ENCODE data around the gene PEMT. TPM values are rescaled to one million over a fixed set of nuclear protein-coding genes. Genes with fewer than 3 reads are reported as not detected.

The PEMT gene
- total RNA-seq, 4 donors from 2014 or later: 29.9 to 47.5 (median 44.3) TPM

DNA sequence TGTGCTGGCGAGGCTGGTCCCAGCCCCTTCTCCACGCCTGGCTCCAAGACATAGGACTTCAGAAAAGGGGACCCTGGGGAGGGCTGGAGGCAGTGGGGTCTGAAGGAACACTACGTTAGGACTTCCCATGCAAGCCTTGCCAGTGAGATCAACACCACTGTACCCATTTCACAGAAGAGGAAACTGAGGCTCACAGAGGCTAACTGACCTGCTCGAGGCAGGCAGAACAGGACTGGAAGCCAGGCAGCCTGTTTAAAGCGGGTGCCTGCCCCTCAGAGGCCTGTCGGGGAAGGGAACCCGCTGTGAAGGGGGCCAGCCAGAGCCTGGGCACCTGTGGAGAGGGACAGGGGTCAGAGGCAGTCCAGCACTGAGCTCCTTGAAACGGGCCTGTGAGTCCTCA is 32.3 kb downstream of the PEMT start:
- H3K4me3 ChIP-seq (ENCODE audit: low read depth, poor library complexity, severe bottlenecking): no peak overlapping the region
- WGBS, 2 donors: 87 to 89% methylated on average over 8 of the region's 8 CpGs
- TF ChIP-seq, protein P1, sequence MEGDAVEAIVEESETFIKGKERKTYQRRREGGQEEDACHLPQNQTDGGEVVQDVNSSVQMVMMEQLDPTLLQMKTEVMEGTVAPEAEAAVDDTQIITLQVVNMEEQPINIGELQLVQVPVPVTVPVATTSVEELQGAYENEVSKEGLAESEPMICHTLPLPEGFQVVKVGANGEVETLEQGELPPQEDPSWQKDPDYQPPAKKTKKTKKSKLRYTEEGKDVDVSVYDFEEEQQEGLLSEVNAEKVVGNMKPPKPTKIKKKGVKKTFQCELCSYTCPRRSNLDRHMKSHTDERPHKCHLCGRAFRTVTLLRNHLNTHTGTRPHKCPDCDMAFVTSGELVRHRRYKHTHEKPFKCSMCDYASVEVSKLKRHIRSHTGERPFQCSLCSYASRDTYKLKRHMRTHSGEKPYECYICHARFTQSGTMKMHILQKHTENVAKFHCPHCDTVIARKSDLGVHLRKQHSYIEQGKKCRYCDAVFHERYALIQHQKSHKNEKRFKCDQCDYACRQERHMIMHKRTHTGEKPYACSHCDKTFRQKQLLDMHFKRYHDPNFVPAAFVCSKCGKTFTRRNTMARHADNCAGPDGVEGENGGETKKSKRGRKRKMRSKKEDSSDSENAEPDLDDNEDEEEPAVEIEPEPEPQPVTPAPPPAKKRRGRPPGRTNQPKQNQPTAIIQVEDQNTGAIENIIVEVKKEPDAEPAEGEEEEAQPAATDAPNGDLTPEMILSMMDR (IDR thresholded peaks at IDR 0.05): no peak
- no peak for TF ChIP-seq POLR2A (IDR thresholded peaks at IDR 0.05)
- DNase-seq (ENCODE audit: low spot score in 2 of 2): no peak
- intact Hi-C loops (cut with DNase I; ENCODE audit: low total_unique reads): no loop called here

DNA sequence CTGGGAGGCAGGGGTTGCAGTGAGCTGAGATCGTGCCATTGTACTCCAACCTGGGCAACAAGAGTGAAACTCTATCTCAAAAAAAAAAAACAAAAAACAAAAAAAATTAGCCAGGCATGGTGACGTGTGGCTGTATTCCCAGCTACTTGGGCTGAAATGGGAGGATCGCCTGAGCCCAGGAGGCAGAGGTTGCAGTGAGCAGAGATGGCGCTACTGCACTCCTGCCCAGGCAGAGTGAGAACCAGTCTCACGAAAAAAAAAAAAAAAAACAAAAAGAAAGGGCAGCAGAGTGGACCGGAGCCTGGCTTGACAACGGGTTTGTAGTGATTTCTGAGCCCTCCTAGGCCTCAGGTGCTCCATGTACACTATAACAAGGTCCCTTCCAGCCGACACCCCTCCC is 33.1 kb downstream of the PEMT start:
- intact Hi-C loops (cut with DNase I; ENCODE audit: low total_unique reads): no loop called here
- H3K4me3 ChIP-seq (ENCODE audit: low read depth, poor library complexity, severe bottlenecking): no peak overlapping the region
- no peak for DNase-seq (ENCODE audit: low spot score in 2 of 2)
- WGBS, 2 donors: 93 to 96% methylated on average over 8 of the region's 8 CpGs
- TF ChIP-seq, protein P1 (IDR thresholded peaks at IDR 0.05): no peak
- TF ChIP-seq POLR2A (IDR thresholded peaks at IDR 0.05): no peak

DNA sequence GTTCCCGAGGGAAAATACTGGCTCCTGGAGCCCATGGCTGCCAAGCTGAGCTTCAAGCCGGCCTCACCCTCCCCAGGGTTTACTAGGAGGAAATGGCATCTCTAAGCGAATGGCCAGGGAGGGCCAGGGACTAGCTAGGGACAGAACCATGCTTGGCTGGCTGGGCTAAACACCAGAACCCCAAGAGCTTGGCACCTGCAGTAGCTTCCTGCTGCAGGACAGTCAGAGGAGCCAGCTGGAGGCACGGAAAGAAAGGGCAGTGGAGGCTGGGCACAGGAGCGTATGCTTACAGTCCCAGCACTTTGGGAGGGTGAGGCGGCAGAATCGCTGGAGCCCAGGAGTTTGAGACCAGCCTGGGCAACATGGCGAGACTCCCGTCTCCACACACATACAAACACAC is 33.7 kb downstream of the PEMT start:
- DNase-seq (ENCODE audit: low spot score in 2 of 2): no peak
- WGBS, 2 donors: 88% methylated on average over 7 to 9 of the region's 9 CpGs

DNA sequence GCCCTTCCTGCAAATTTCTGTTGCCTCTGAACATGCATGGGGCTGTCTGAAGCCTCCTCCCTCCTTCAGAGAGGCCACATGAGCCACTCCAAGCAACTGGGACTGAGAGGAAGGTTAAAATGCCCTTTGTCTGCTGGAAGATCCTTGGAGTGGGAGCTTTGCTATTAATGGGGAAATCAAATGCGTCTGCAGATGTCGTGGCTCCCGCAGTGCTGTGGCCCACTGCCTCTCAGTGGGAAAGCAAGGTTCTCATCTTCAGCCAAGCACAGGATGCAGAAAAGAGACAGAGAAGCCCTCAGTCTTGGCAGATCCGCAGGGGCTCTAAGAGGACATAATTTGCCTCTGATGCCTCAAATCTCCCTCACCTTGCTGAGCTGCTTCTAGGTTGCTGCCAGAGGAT is 34.8 kb downstream of the PEMT start:
- no peak for DNase-seq (ENCODE audit: low spot score in 2 of 2)
- 97 to 100% methylated on average over 3 to 4 of the region's 4 CpGs for WGBS, 2 donors
- TF ChIP-seq POLR2A (IDR thresholded peaks at IDR 0.05): no peak
- TF ChIP-seq, protein P1 (IDR thresholded peaks at IDR 0.05): no peak
- no peak overlapping the region for H3K4me3 ChIP-seq (ENCODE audit: low read depth, poor library complexity, severe bottlenecking)
- intact Hi-C loops (cut with DNase I; ENCODE audit: low total_unique reads): no loop called here

More for the DNA sequence above, 33.7 kb downstream of the PEMT start:
- intact Hi-C loops (cut with DNase I; ENCODE audit: low total_unique reads): no loop called here
- TF ChIP-seq POLR2A (IDR thresholded peaks at IDR 0.05): no peak
- TF ChIP-seq, protein P1 (IDR thresholded peaks at IDR 0.05): no peak
- H3K4me3 ChIP-seq (ENCODE audit: low read depth, poor library complexity, severe bottlenecking): no peak overlapping the region

DNA sequence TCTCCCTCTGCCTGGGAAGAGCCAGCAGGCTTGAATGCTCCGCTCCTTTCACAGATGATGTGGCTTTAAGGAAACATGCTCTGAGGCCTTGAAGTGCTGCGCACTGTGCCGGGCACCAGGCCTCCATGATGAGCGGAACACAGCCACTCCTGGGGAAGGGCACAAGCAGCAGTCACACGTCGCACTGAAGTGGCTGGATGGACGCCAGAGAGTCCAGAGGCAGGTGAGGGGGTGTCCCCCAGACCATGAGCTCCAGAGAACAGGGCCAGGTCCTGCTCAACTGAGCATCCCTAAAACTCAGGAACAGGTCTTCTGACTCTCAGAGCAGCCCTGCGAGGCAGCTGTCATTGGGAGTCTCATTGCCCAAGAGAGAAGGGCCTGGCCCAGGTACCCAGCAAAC is 35.6 kb downstream of the PEMT start:
- intact Hi-C loops (cut with DNase I; ENCODE audit: low total_unique reads): no loop called here
- H3K4me3 ChIP-seq (ENCODE audit: low read depth, poor library complexity, severe bottlenecking): no peak overlapping the region
- no peak for DNase-seq (ENCODE audit: low spot score in 2 of 2)
- 93 to 94% methylated on average over 2 to 8 of the region's 8 CpGs for WGBS, 2 donors
- TF ChIP-seq, protein P1 (IDR thresholded peaks at IDR 0.05): no peak
- TF ChIP-seq POLR2A (IDR thresholded peaks at IDR 0.05): no peak

DNA sequence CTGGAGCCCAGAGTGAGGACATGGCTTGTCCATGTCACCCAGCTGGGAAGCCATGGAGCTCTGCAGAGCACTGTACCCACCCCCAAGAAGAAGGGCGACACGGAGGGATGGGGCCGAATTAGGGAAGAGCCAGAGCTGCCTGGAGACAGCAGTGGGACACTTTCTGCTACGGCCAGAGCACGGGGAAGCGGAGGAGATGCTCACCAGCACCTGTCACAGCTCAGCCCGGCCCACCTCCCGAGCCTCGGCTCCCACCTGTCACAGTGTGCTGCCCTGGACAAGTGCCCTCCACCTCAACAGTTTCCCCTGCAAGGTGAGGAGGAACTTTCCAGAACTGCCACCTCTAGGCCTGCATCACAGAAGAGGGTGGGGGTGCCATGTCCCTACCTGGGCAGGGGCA is 36.4 kb downstream of the PEMT start:
- TF ChIP-seq, protein P1 (IDR thresholded peaks at IDR 0.05): no peak
- no peak for TF ChIP-seq POLR2A (IDR thresholded peaks at IDR 0.05)
- intact Hi-C loops (cut with DNase I; ENCODE audit: low total_unique reads): no loop called here
- no peak overlapping the region for H3K4me3 ChIP-seq (ENCODE audit: low read depth, poor library complexity, severe bottlenecking)
- DNase-seq (ENCODE audit: low spot score in 2 of 2): no peak
- WGBS, 2 donors: 96 to 97% methylated on average over 9 of the region's 9 CpGs
